K562 (cell line): ENCODE results near the gene ZSCAN22. TPM values are rescaled to one million over a fixed set of nuclear protein-coding genes. Genes with fewer than 3 reads are reported as not detected.

Experiments
- CEBPZ ChIP-seq: fragments of 150-350 bp; IDR thresholded peaks from 2 replicates; pipeline ENCODE4 v1.6.1; 2014; ENCODE audit warnings: low read depth, mild to moderate bottlenecking, low read length, borderline replicate concordance
- E2F4 ChIP-seq: sonication (generic); formaldehyde crosslinking; IDR thresholded peaks from 2 replicates; pipeline ENCODE4 v1.8.0; 2022; ENCODE audit warnings: mild to moderate bottlenecking, low read depth, missing genetic modification reagents
- ERF ChIP-seq: fragments of 450-650 bp; formaldehyde crosslinking; IDR thresholded peaks from 2 replicates; pipeline ENCODE4 v1.4.0; 2020; ENCODE audit warnings: mild to moderate bottlenecking, mixed read lengths
- GATA2 ChIP-seq: sonication (generic); formaldehyde crosslinking; IDR thresholded peaks from 2 replicates; pipeline ENCODE4 v1.4.0; 2020; ENCODE audit warnings: mild to moderate bottlenecking, missing genetic modification reagents
- KAT8 ChIP-seq: fragments of 450-650 bp; IDR thresholded peaks from 2 replicates; pipeline ENCODE4 v1.6.1; 2016; ENCODE audit warnings: low read depth, mild to moderate bottlenecking
- LARP7 ChIP-seq: fragments of 450-650 bp; IDR thresholded peaks from 2 replicates; pipeline ENCODE4 v1.6.1; 2016
- PHF21A ChIP-seq: fragments of 450-650 bp; IDR thresholded peaks from 2 replicates; pipeline ENCODE4 v1.6.1; 2017; ENCODE audit warnings: low read depth, borderline replicate concordance
- SMARCA4 ChIP-seq: fragments of 450-650 bp; IDR thresholded peaks from 2 replicates; pipeline ENCODE4 v1.6.1; 2016
- TARDBP ChIP-seq: fragments of 450-650 bp; IDR thresholded peaks from 2 replicates; pipeline ENCODE4 v1.6.1; 2016
- XRCC5 ChIP-seq: fragments of 200-400 bp; formaldehyde crosslinking; IDR thresholded peaks from 2 replicates; pipeline ENCODE4 v1.6.1; 2017; ENCODE audit warnings: low read depth, mild to moderate bottlenecking, low read length
- ZNF174 ChIP-seq: fragments of 250-450 bp; sonication (Bioruptor Pico); IDR thresholded peaks from 2 replicates; pipeline ENCODE4 v1.4.0; 2020; ENCODE audit warnings: mild to moderate bottlenecking
- ZNF239 ChIP-seq: fragments of 250-450 bp; sonication (Bioruptor Pico); IDR thresholded peaks from 2 replicates; pipeline ENCODE4 v1.4.0; 2020; ENCODE audit warnings: mild to moderate bottlenecking
- ZNF407 ChIP-seq: fragments of 450-650 bp; IDR thresholded peaks from 2 replicates; pipeline ENCODE4 v1.6.1; 2016; ENCODE audit warnings: low read depth
- ZNF444 ChIP-seq: fragments of 250-450 bp; sonication (Bioruptor Pico); IDR thresholded peaks from 2 replicates; pipeline ENCODE4 v1.4.0; 2020; ENCODE audit warnings: mild to moderate bottlenecking, moderate library complexity
- ZNF583 ChIP-seq: fragments of 250-450 bp; sonication (Bioruptor Pico); IDR thresholded peaks from 2 replicates; pipeline ENCODE4 v1.4.0; 2020
- ZNF780A ChIP-seq: fragments of 250-450 bp; sonication (Bioruptor Pico); IDR thresholded peaks from 2 replicates; pipeline ENCODE4 v1.5.0; 2021; ENCODE audit warnings: mild to moderate bottlenecking
- ZNF830 ChIP-seq: fragments of 250-450 bp; sonication (Bioruptor Pico); IDR thresholded peaks from 2 replicates; pipeline ENCODE4 v1.5.0; 2021; ENCODE audit warnings: mild to moderate bottlenecking
- polyA plus RNA-seq, 8 experiments: library from polyadenylated mRNA; depleted of rRNA in 4 of 8; stranded (reverse) in 5 of 8; unstranded in 3 of 8; fragments of >200 nt; fragmentation: Nextera tagmentation in 2 of 8; fragmentation: Illumina TruSeq in 1 of 8; extraction: Ambion mirVana in 2 of 8; extraction: Trizol in 1 of 8; gene quantifications; 2 replicates each; pipeline versions ENCODE4 v1.2.1 to v1.2.3, GENCODE V29; 2011 to 2014; ENCODE audit warnings: inconsistent platforms in 1 of 8, missing spikeins in 1 of 8
- total RNA-seq, 7 experiments: library from RNA; depleted of rRNA in 6 of 7; stranded (reverse); fragments of >200 nt in 6 of 7; fragmentation: Illumina TruSeq in 2 of 7; extraction: Trizol in 2 of 7; gene quantifications; 2 replicates each; pipeline versions ENCODE4 v1.2.1 to v1.2.3, GENCODE V29; 2011 to 2021; ENCODE audit warnings: low replicate concordance in 1 of 7

The ZSCAN22 gene
- total and polyA plus RNA-seq, 9 of the 15 experiments (the other 6 are each of a cell fraction or from before 2014, with no cell fraction given): 0.98 to 5.3 (median 3.0) TPM

GRCh38 chr19:58346961-58347929 lies 20.5 kb downstream of the ZSCAN22 start (continued):
- TF ChIP-seq SMARCA4: no peak
- TF ChIP-seq TARDBP: no peak
- TF ChIP-seq XRCC5: no peak
- TF ChIP-seq LARP7: no peak
- no peak for TF ChIP-seq CEBPZ
- TF ChIP-seq GATA2 (CRISPR knock-in tag): no peak
- TF ChIP-seq ZNF239 (CRISPR knock-in tag): no peak
- TF ChIP-seq KAT8: no peak
- TF ChIP-seq ZNF407: no peak
- TF ChIP-seq ZNF174: no peak
- no peak for TF ChIP-seq ZNF780A (CRISPR knock-in tag)
- TF ChIP-seq PHF21A: no peak
- no peak for TF ChIP-seq ZNF444 (CRISPR knock-in tag)
- no peak for TF ChIP-seq ZNF830 (CRISPR knock-in tag)
- TF ChIP-seq ZNF583: no peak
- TF ChIP-seq ERF: no peak
- 0 out of 2 replicates have a peak, but pooled peaks have one; percentile 10 for TF ChIP-seq E2F4 (CRISPR knock-in tag)
